ENCODE results near the gene CFAP141. TPM values are rescaled to one million over a fixed set of nuclear protein-coding genes. Genes with fewer than 3 reads are reported as not detected.

The CFAP141 gene
- total RNA-seq, 1 experiment from 2014 or later, result not detected

DNA sequence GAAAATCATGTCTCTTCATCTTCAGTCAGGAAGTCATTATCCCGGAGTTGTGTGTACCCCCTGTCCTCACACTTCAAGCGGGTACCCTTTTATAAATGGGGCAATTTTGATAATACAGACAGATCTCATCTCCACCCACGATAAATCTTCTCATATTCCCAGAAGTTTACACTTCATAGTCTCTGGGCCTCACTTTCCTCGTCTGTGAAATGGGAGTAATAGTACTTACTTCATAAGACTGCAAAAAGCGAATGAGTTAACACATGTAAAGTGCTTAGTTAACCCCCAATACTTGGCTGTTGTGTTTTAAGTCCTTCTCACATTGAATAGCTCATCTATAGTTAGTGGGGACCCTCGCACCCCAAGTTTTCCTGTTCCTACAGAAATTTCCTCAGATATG lies 52.1 kb downstream of the CFAP141 start:
- TF ChIP-seq, protein P1, sequence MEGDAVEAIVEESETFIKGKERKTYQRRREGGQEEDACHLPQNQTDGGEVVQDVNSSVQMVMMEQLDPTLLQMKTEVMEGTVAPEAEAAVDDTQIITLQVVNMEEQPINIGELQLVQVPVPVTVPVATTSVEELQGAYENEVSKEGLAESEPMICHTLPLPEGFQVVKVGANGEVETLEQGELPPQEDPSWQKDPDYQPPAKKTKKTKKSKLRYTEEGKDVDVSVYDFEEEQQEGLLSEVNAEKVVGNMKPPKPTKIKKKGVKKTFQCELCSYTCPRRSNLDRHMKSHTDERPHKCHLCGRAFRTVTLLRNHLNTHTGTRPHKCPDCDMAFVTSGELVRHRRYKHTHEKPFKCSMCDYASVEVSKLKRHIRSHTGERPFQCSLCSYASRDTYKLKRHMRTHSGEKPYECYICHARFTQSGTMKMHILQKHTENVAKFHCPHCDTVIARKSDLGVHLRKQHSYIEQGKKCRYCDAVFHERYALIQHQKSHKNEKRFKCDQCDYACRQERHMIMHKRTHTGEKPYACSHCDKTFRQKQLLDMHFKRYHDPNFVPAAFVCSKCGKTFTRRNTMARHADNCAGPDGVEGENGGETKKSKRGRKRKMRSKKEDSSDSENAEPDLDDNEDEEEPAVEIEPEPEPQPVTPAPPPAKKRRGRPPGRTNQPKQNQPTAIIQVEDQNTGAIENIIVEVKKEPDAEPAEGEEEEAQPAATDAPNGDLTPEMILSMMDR (IDR thresholded peaks at IDR 0.05; ENCODE audit: unreplicated experiment), result no peak
- no peak overlapping the region for H3K4me3 Mint-ChIP-seq (ENCODE audit: low read depth, unreplicated experiment)
- CTCF ChIA-PET, result no interaction called here
- no peak for DNase-seq
- no peaks in the 10 kb centered on the region for H3K27me3 Mint-ChIP-seq (ENCODE audit: unreplicated experiment)
- H3K36me3 Mint-ChIP-seq (ENCODE audit: insufficient read depth, unreplicated experiment), result peaks cover 39% of the 10 kb centered on the region
- H3K27ac Mint-ChIP-seq (ENCODE audit: unreplicated experiment), result no peak overlapping the region
- H3K4me1 Mint-ChIP-seq (ENCODE audit: low read depth, unreplicated experiment), result peaks cover 21% of the 10 kb centered on the region
- intact Hi-C loops (cut with micrococcal nuclease; ENCODE audit: unreplicated experiment), result no loop called here
- no TSS peak for BruUV-seq (replicated peaks)
- no peaks in the 10 kb centered on the region for H3K9me3 Mint-ChIP-seq (ENCODE audit: low read depth, unreplicated experiment)

DNA sequence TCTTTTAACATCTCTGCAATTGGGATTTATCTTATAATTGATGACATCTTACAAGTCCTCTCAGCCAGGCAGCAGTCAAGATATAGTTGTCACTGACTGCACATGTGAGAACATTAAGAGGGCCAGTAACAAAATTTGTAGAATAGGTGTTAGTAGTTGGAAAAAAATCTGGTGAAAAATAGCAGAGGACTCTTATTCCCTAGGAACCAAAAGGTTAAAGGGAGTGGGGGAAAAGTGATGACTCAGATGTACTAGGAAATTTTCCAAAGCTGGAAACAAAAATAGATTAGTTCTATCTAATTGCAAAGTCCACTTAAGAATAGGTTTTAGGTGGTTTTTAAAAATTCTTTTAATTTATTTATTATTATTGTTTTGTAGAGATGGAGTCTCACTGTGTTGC lies 54.8 kb downstream of the CFAP141 start:
- H3K4me3 Mint-ChIP-seq (ENCODE audit: low read depth, unreplicated experiment), result no peak overlapping the region
- TF ChIP-seq, protein P1 (IDR thresholded peaks at IDR 0.05; ENCODE audit: unreplicated experiment), result no peak
- peaks cover 13% of the 10 kb centered on the region for H3K36me3 Mint-ChIP-seq (ENCODE audit: insufficient read depth, unreplicated experiment)
- intact Hi-C loops (cut with micrococcal nuclease; ENCODE audit: unreplicated experiment), result no loop called here
- CTCF ChIA-PET, result no interaction called here
- no peaks in the 10 kb centered on the region for H3K27me3 Mint-ChIP-seq (ENCODE audit: unreplicated experiment)
- no peaks in the 10 kb centered on the region for H3K4me1 Mint-ChIP-seq (ENCODE audit: low read depth, unreplicated experiment)
- no peaks in the 10 kb centered on the region for H3K9me3 Mint-ChIP-seq (ENCODE audit: low read depth, unreplicated experiment)
- H3K27ac Mint-ChIP-seq (ENCODE audit: unreplicated experiment), result no peak overlapping the region
- no peak for DNase-seq
- BruUV-seq (replicated peaks), result no TSS peak

Small RNAs within 50 kb of the gene (microRNA-seq; reads per million reads assigned to microRNA genes)
- gene MIR190B, result 20.4 reads per million, percentile 45 among the genes with 10 or more reads in this experiment

Other genes starting within 250 kb of the CFAP141 start
- gene CRTC2, start 247.7 kb downstream of the CFAP141 start, total RNA-seq (2022), result 39.5 and 52.1 TPM in 2 replicates
- 138 and 152 TPM in 2 replicates for gene SLC39A1, start 242.8 kb downstream of the CFAP141 start, total RNA-seq (2022)
- gene CREB3L4, start 238.4 kb downstream of the CFAP141 start, total RNA-seq (2022), result 23.2 and 26.5 TPM in 2 replicates
- 105 and 115 TPM in 2 replicates for gene JTB, start 228.7 kb downstream of the CFAP141 start, total RNA-seq (2022)
- gene RAB13, start 220.0 kb downstream of the CFAP141 start, total RNA-seq (2022), result 87.5 and 95.0 TPM in 2 replicates
- gene RPS27, start 215.6 kb downstream of the CFAP141 start, total RNA-seq (2022), result 1,532 and 1,783 TPM in 2 replicates
- gene NUP210L, start 51.3 kb downstream of the CFAP141 start, total RNA-seq (2022), result 0.12 TPM in 1 of 2 replicates, not detected in the other
- gene TPM3, start 14.2 kb downstream of the CFAP141 start, total RNA-seq (2022), result 564 and 582 TPM in 2 replicates
- gene UBAP2L, start 14.6 kb upstream of the CFAP141 start, total RNA-seq (2022), result 245 and 250 TPM in 2 replicates
- gene HAX1, start 66.3 kb upstream of the CFAP141 start, total RNA-seq (2022), result 112 and 129 TPM in 2 replicates
- gene AQP10, start 114.8 kb upstream of the CFAP141 start, total RNA-seq (2022), result not detected in 2 replicates
- 9.1 and 9.9 TPM in 2 replicates for gene ATP8B2, start 119.2 kb upstream of the CFAP141 start, total RNA-seq (2022)
- gene IL6R, start 199.0 kb upstream of the CFAP141 start, total RNA-seq (2022), result 5.0 and 8.3 TPM in 2 replicates